ENCODE measurements around the gene C20orf173. TPM values are rescaled to one million over a fixed set of nuclear protein-coding genes. Genes with fewer than 3 reads are reported as not detected.
A peak's percentile ranks its signal among the peaks of the same experiment; 100 is the strongest.

Gene C20orf173
- total and polyA plus RNA-seq, 2 of the 13 experiments (the other 11 are each of a cell fraction or from before 2014, with no cell fraction given): not detected

GRCh38 chr20:35541783-35542662 lies 12.6 kb upstream of the C20orf173 start, which contains the start of gene ERGIC3 (continued):
- TF ChIP-seq ISL2 (CRISPR knock-in tag; IDR thresholded peaks at IDR 0.05) (peak; percentile 74), ZHX1 (CRISPR knock-in tag; IDR thresholded peaks at IDR 0.05; ENCODE audit: low read depth) (peak; percentile 32; the same call in 1 of the 2 replicates), CREB3 (CRISPR knock-in tag; IDR thresholded peaks at IDR 0.05) (0 out of 2 replicates have a peak, but pooled peaks have one; percentile 44), FOXA1 (IDR thresholded peaks at IDR 0.05) (no peak), FOXA1 (CRISPR knock-in tag; IDR thresholded peaks at IDR 0.05) (no peak; the same call in 1 of the 2 replicates), RBFOX2 (IDR thresholded peaks at IDR 0.05; ENCODE audit: low read depth, low read length) (peak; percentile 95), ZNF44 (CRISPR knock-in tag; IDR thresholded peaks at IDR 0.05) (peak; percentile 73), SALL2 (CRISPR knock-in tag; IDR thresholded peaks at IDR 0.05) (peak; percentile 68; the same call in 1 of the 2 replicates), ELF3 (CRISPR knock-in tag; IDR thresholded peaks at IDR 0.05) (peak; percentile 79), ZNF207 (IDR thresholded peaks at IDR 0.05; ENCODE audit: borderline replicate concordance) (no peak), ZNF615 (CRISPR knock-in tag; IDR thresholded peaks at IDR 0.05; ENCODE audit: borderline replicate concordance) (peak; percentile 90; the same call in 1 of the 2 replicates), BRD4 (CRISPR knock-in tag; IDR thresholded peaks at IDR 0.05) (0 out of 2 replicates have a peak, but pooled peaks have one; percentile 48)
- TF ChIP-seq, protein P1, sequence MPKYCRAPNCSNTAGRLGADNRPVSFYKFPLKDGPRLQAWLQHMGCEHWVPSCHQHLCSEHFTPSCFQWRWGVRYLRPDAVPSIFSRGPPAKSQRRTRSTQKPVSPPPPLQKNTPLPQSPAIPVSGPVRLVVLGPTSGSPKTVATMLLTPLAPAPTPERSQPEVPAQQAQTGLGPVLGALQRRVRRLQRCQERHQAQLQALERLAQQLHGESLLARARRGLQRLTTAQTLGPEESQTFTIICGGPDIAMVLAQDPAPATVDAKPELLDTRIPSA (CRISPR knock-in tag; IDR thresholded peaks at IDR 0.05; ENCODE audit: borderline replicate concordance): no peak
- TF ChIP-seq, protein P2, sequence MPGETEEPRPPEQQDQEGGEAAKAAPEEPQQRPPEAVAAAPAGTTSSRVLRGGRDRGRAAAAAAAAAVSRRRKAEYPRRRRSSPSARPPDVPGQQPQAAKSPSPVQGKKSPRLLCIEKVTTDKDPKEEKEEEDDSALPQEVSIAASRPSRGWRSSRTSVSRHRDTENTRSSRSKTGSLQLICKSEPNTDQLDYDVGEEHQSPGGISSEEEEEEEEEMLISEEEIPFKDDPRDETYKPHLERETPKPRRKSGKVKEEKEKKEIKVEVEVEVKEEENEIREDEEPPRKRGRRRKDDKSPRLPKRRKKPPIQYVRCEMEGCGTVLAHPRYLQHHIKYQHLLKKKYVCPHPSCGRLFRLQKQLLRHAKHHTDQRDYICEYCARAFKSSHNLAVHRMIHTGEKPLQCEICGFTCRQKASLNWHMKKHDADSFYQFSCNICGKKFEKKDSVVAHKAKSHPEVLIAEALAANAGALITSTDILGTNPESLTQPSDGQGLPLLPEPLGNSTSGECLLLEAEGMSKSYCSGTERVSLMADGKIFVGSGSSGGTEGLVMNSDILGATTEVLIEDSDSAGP (CRISPR knock-in tag; IDR thresholded peaks at IDR 0.05; ENCODE audit: borderline replicate concordance): peak; percentile 90
- TF ChIP-seq, protein P3, sequence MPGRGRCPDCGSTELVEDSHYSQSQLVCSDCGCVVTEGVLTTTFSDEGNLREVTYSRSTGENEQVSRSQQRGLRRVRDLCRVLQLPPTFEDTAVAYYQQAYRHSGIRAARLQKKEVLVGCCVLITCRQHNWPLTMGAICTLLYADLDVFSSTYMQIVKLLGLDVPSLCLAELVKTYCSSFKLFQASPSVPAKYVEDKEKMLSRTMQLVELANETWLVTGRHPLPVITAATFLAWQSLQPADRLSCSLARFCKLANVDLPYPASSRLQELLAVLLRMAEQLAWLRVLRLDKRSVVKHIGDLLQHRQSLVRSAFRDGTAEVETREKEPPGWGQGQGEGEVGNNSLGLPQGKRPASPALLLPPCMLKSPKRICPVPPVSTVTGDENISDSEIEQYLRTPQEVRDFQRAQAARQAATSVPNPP (CRISPR knock-in tag; IDR thresholded peaks at IDR 0.05): peak; percentile 79; the same call in 1 of the 2 replicates
- TF ChIP-seq, protein P4, sequence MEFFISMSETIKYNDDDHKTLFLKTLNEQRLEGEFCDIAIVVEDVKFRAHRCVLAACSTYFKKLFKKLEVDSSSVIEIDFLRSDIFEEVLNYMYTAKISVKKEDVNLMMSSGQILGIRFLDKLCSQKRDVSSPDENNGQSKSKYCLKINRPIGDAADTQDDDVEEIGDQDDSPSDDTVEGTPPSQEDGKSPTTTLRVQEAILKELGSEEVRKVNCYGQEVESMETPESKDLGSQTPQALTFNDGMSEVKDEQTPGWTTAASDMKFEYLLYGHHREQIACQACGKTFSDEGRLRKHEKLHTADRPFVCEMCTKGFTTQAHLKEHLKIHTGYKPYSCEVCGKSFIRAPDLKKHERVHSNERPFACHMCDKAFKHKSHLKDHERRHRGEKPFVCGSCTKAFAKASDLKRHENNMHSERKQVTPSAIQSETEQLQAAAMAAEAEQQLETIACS (CRISPR knock-in tag; IDR thresholded peaks at IDR 0.05): no peak
- TF ChIP-seq, protein P5, sequence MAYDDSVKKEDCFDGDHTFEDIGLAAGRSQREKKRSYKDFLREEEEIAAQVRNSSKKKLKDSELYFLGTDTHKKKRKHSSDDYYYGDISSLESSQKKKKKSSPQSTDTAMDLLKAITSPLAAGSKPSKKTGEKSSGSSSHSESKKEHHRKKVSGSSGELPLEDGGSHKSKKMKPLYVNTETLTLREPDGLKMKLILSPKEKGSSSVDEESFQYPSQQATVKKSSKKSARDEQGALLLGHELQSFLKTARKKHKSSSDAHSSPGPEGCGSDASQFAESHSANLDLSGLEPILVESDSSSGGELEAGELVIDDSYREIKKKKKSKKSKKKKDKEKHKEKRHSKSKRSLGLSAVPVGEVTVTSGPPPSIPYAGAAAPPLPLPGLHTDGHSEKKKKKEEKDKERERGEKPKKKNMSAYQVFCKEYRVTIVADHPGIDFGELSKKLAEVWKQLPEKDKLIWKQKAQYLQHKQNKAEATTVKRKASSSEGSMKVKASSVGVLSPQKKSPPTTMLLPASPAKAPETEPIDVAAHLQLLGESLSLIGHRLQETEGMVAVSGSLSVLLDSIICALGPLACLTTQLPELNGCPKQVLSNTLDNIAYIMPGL (CRISPR knock-in tag; IDR thresholded peaks at IDR 0.05; ENCODE audit: borderline replicate concordance in 1 of 2, low read depth in 1 of 2): peak; percentile 82 to 85; a peak in 3 of 4 replicates
